ENCODE measurements around the gene ATAD3C.
A peak's percentile ranks its signal among the peaks of the same experiment; 100 is the strongest.
"Not testable (repeated sequence)": the region's sequence is repeated elsewhere in the genome, so short reads cannot be mapped to it uniquely, and the experiment has no call there.

Gene ATAD3C

GRCh38 chr1:1489231-1489630 is 39.7 kb downstream of the ATAD3C start:
- H3K4me3 ChIP-seq (ENCODE audit: low read depth, low read length) = no peak overlapping the region
- no peak for TF ChIP-seq CTCF (IDR thresholded peaks at IDR 0.05; ENCODE audit: low read depth, low read length, missing control alignments)
- in situ Hi-C loops (cut with HindIII; ENCODE audit: low sequenced_read_pairs) = no loop called here
- DNase-seq (ENCODE audit: low read depth) = no peak

GRCh38 chr1:1489861-1490260 is 40.4 kb downstream of the ATAD3C start:
- in situ Hi-C loops (cut with HindIII; ENCODE audit: low sequenced_read_pairs) = loop anchor here (5.0 kb wide), 1 partner anchor 118 kb away; no protein-coding TSS in a partner anchor
- TF ChIP-seq CTCF (IDR thresholded peaks at IDR 0.05; ENCODE audit: low read depth, low read length, missing control alignments) = no peak
- DNase-seq (ENCODE audit: low read depth) = no peak
- no peak overlapping the region for H3K4me3 ChIP-seq (ENCODE audit: low read depth, low read length)

GRCh38 chr1:1490633-1491230 is 41.2 kb downstream of the ATAD3C start:
- H3K4me3 ChIP-seq (ENCODE audit: low read depth, low read length) = no peak overlapping the region
- DNase-seq (ENCODE audit: low read depth) = no peak
- in situ Hi-C loops (cut with HindIII; ENCODE audit: low sequenced_read_pairs) = loop anchor here (5.0 kb wide), 1 partner anchor 118 kb away; no protein-coding TSS in a partner anchor
- no peak for TF ChIP-seq CTCF (IDR thresholded peaks at IDR 0.05; ENCODE audit: low read depth, low read length, missing control alignments)

GRCh38 chr1:1491601-1492000 is 42.1 kb downstream of the ATAD3C start:
- no peak overlapping the region for H3K4me3 ChIP-seq (ENCODE audit: low read depth, low read length)
- DNase-seq (ENCODE audit: low read depth) = no peak
- in situ Hi-C loops (cut with HindIII; ENCODE audit: low sequenced_read_pairs) = loop anchor here (5.0 kb wide), 1 partner anchor 119 kb away; no protein-coding TSS in a partner anchor

GRCh38 chr1:1494311-1494710 is 44.8 kb downstream of the ATAD3C start:
- in situ Hi-C loops (cut with HindIII; ENCODE audit: low sequenced_read_pairs) = loop anchor here (5.0 kb wide), 1 partner anchor 122 kb away; no protein-coding TSS in a partner anchor
- not testable (repeated sequence) for H3K4me3 ChIP-seq (ENCODE audit: low read depth, low read length); DNase-seq (ENCODE audit: low read depth)

More at GRCh38 chr1:1491601-1492000, 42.1 kb downstream of the ATAD3C start:
- no peak for TF ChIP-seq CTCF (IDR thresholded peaks at IDR 0.05; ENCODE audit: low read depth, low read length, missing control alignments)

- DNase-seq (ENCODE audit: low read depth); H3K4me3 ChIP-seq (ENCODE audit: low read depth, low read length); in situ Hi-C loops (cut with HindIII; ENCODE audit: low sequenced_read_pairs): not testable (repeated sequence)
These were observed 46.0 kb downstream of the ATAD3C start for GRCh38 chr1:1495461-1495975.

GRCh38 chr1:1504777-1505365 is 55.4 kb downstream of the ATAD3C start:
- peak; percentile 56 for TF ChIP-seq CTCF (IDR thresholded peaks at IDR 0.05; ENCODE audit: low read depth, low read length, missing control alignments)
- DNase-seq (ENCODE audit: low read depth); H3K4me3 ChIP-seq (ENCODE audit: low read depth, low read length); in situ Hi-C loops (cut with HindIII; ENCODE audit: low sequenced_read_pairs): not testable (repeated sequence)

All from astrocyte of the cerebellum (primary cell).